Measurements from ENCODE around the gene S100G. TPM values are rescaled to one million over a fixed set of nuclear protein-coding genes. Genes with fewer than 3 reads are reported as not detected.

Gene S100G
- total RNA-seq, 2 experiments from 2014 or later: not detected

Small RNA genes within 50 kb of the gene (microRNA-seq; reads per million reads assigned to microRNA genes)
- gene MIR548AM (ENCODE audit: borderline replicate concordance): not detected

Small RNA genes within 50 kb of the gene (small RNA-seq; reads per million reads assigned to genes)
- not detected for gene MIR548AM

Other genes starting within 250 kb of the S100G start
- 15.9 and 17.0 TPM in 2 replicates for gene CTPS2, start 62.5 kb downstream of the S100G start, total RNA-seq (2014; rRNA removed; shearing (Covaris generic))
- gene CTPS2, start 62.5 kb downstream of the S100G start, total RNA-seq (2022): 21.3 and 25.2 TPM in 2 replicates
- 16.0 and 19.7 TPM in 2 replicates for gene SYAP1, start 69.5 kb downstream of the S100G start, total RNA-seq (2014; rRNA removed; shearing (Covaris generic))
- gene SYAP1, start 69.5 kb downstream of the S100G start, total RNA-seq (2022): 20.0 and 22.9 TPM in 2 replicates
- gene TXLNG, start 136.3 kb downstream of the S100G start, total RNA-seq (2014; rRNA removed; shearing (Covaris generic)): 16.2 and 16.9 TPM in 2 replicates
- gene TXLNG, start 136.3 kb downstream of the S100G start, total RNA-seq (2022): 20.1 and 22.0 TPM in 2 replicates
- gene RBBP7, start 220.2 kb downstream of the S100G start, total RNA-seq (2014; rRNA removed; shearing (Covaris generic)): 144 and 161 TPM in 2 replicates
- 251 and 270 TPM in 2 replicates for gene RBBP7, start 220.2 kb downstream of the S100G start, total RNA-seq (2022)